Neutrophil (primary cell): Measurements from ENCODE around the gene SYNPO2.
"Not testable (repeated sequence)": the region's sequence is repeated elsewhere in the genome, so short reads cannot be mapped to it uniquely, and the experiment has no call there.

ENCODE experiments used
- H3K27ac ChIP-seq: fragments of 200-600 bp; sonication (generic); 2 replicates; pipeline ENCODE4 v1.5.1; 2016; ENCODE audit warnings: mild to moderate bottlenecking, moderate library complexity
- H3K27me3 ChIP-seq: fragments of 200-600 bp; sonication (generic); 2 replicates; pipeline ENCODE4 v1.6.0; 2016; ENCODE audit warnings: mild to moderate bottlenecking
- H3K36me3 ChIP-seq: fragments of 200-600 bp; sonication (generic); 2 replicates; pipeline ENCODE4 v1.5.1; 2017
- H3K4me1 ChIP-seq, 2 experiments: fragments of 200-600 bp in 1 of 2; sonication (generic) in 1 of 2; 1 replicate in 1 of 2; 2 replicates in 1 of 2; pipeline versions ENCODE4 v1.5.1 to v1.6.1; 2013 to 2016; ENCODE audit warnings: low read depth in 1 of 2, low read length in 1 of 2, mild to moderate bottlenecking in 1 of 2, moderate library complexity in 1 of 2; ENCODE audit not compliant: control insufficient read depth in 1 of 2, insufficient read depth in 1 of 2
- H3K4me3 ChIP-seq, 2 experiments: fragments of 200-600 bp in 1 of 2; sonication (generic) in 1 of 2; 1 replicate in 1 of 2; 2 replicates in 1 of 2; pipeline ENCODE4 v1.5.1; 2013 to 2016; ENCODE audit warnings: low read depth in 1 of 2, low read length in 1 of 2, mild to moderate bottlenecking in 1 of 2, moderate library complexity in 1 of 2
- H3K9me3 ChIP-seq: fragments of 200-600 bp; sonication (generic); 2 replicates; pipeline ENCODE4 v1.5.1; 2016
- CTCF ChIP-seq: fragments of 200-600 bp; sonication (generic); IDR thresholded peaks from 2 replicates; pipeline ENCODE4 v1.5.1; 2016; ENCODE audit warnings: antibody characterized with exemption

The SYNPO2 gene

DNA sequence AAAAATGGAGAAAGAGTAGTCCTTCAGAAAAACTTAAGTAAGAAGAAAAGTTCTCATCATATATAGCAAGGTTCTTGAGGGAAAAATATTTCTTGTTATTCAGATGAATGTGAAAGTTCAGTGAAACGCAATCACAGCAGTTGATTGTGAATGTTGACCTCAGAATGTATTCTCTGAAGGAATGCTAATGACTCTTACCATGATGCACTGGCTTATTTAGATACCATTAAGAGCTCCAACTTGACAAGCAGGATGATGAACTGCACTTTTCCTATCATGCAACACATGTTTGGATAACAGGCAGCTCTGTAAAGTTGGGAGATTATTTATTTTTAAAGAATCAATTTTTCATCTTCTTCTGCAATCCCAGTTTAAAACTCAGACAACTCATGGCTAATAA lies 131.5 kb downstream of the SYNPO2 start:
- no peak overlapping the region for H3K27ac ChIP-seq
- H3K36me3 ChIP-seq = no peaks in the 10 kb centered on the region
- H3K27me3 ChIP-seq = no peaks in the 10 kb centered on the region
- peaks cover 0 to under 1% of the 10 kb centered on the region in 2 experiments for H3K4me1 ChIP-seq
- no peaks in the 10 kb centered on the region for H3K9me3 ChIP-seq
- H3K4me3 ChIP-seq = no peak overlapping the region
- no peak for TF ChIP-seq CTCF

DNA sequence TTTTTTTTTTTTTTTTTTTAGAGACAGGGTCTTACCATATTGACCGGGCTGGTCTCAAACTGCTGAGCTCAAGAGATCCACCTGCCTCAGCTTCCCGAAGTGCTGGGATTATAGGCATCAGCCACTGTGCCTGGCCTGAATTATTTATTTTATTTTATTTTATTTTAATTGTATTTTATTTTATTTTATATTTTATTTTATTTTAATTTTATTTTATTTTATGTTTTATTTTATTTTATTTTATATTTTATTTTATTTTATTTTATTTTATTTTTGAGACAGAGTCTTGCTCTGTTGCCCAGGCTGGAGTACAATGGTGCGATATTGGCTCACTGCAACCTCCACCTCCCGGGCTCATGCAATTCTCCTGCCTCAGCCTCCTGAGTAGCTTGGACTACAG lies 133.9 kb downstream of the SYNPO2 start:
- peaks cover 10 to 12% of the 10 kb centered on the region in 2 experiments for H3K4me1 ChIP-seq
- H3K27me3 ChIP-seq, H3K4me3 ChIP-seq, H3K9me3 ChIP-seq, H3K27ac ChIP-seq, H3K36me3 ChIP-seq: not testable (repeated sequence)

DNA sequence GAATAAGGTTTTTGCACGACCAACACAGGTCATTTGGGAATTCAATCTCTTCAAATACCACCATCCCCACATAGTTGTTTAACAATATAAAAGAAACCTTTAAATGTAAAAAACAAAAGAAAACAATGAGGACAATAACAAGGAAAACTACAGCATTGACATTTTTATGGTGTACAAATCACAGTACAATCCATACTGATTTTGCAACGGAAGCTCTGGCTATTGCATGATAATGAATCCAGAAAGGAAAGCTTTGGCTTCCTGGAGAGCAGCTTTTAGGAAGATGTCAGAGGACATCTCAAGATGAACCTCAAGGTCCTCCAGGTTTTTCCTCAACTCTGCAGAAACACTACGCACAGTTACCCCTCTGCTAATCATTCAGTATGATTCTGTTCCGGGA lies 135.4 kb downstream of the SYNPO2 start:
- Histone ChIP-seq H3K27me3 (no peaks in the 10 kb centered on the region), H3K36me3 (no peaks in the 10 kb centered on the region), H3K4me3 (no peak overlapping the region), H3K4me1 (peaks cover 10 to 12% of the 10 kb centered on the region in 2 experiments), H3K27ac (no peak overlapping the region), H3K9me3 (no peaks in the 10 kb centered on the region)
- TF ChIP-seq CTCF = no peak

GRCh38 chr4:119025420-119025819 lies 136.8 kb downstream of the SYNPO2 start:
- no peaks in the 10 kb centered on the region for H3K36me3 ChIP-seq
- H3K9me3 ChIP-seq = no peaks in the 10 kb centered on the region
- peaks cover 10 to 12% of the 10 kb centered on the region in 2 experiments for H3K4me1 ChIP-seq
- no peaks in the 10 kb centered on the region for H3K27me3 ChIP-seq
- no peak for TF ChIP-seq CTCF
- H3K4me3 ChIP-seq = no peak overlapping the region
- H3K27ac ChIP-seq = peak overlapping the region; percentile 27

- Histone ChIP-seq H3K27ac (peak overlapping the region; percentile 27), H3K9me3 (no peaks in the 10 kb centered on the region), H3K36me3 (no peaks in the 10 kb centered on the region), H3K4me3 (no peak overlapping the region), H3K27me3 (no peaks in the 10 kb centered on the region), H3K4me1 (peaks cover 10 to 12% of the 10 kb centered on the region in 2 experiments)
- TF ChIP-seq CTCF = no peak
Observed at GRCh38 chr4:119025916-119026661, 137.4 kb downstream of the SYNPO2 start.

GRCh38 chr4:119026662-119027444 lies 138.2 kb downstream of the SYNPO2 start:
- Histone ChIP-seq H3K27me3 (no peaks in the 10 kb centered on the region), H3K4me3 (no peak overlapping the region), H3K4me1 (peaks cover 10 to 12% of the 10 kb centered on the region in 2 experiments), H3K9me3 (no peaks in the 10 kb centered on the region), H3K36me3 (no peaks in the 10 kb centered on the region), H3K27ac (no peak overlapping the region)
- TF ChIP-seq CTCF = no peak
